ENCODE measurements around the gene TACR1.

The TACR1 gene

GRCh38 chr2:75195076-75195691 lies 4.1 kb downstream of the TACR1 start:
- peaks cover 45% of the 10 kb centered on the region for H3K27me3 ChIP-seq (ENCODE audit: insufficient read depth, poor library complexity, severe bottlenecking)
- ATAC-seq (ENCODE audit: low read depth) (no peak), DNase-seq (ENCODE audit: low spot score) (no peak)
- H3K4me1 ChIP-seq (ENCODE audit: insufficient read depth, poor library complexity, severe bottlenecking) = no peaks in the 10 kb centered on the region
- no peaks in the 10 kb centered on the region for H3K36me3 ChIP-seq (ENCODE audit: low read depth)
- H3K27ac ChIP-seq (ENCODE audit: poor library complexity, severe bottlenecking) = no peak overlapping the region
- TF ChIP-seq, protein P1, sequence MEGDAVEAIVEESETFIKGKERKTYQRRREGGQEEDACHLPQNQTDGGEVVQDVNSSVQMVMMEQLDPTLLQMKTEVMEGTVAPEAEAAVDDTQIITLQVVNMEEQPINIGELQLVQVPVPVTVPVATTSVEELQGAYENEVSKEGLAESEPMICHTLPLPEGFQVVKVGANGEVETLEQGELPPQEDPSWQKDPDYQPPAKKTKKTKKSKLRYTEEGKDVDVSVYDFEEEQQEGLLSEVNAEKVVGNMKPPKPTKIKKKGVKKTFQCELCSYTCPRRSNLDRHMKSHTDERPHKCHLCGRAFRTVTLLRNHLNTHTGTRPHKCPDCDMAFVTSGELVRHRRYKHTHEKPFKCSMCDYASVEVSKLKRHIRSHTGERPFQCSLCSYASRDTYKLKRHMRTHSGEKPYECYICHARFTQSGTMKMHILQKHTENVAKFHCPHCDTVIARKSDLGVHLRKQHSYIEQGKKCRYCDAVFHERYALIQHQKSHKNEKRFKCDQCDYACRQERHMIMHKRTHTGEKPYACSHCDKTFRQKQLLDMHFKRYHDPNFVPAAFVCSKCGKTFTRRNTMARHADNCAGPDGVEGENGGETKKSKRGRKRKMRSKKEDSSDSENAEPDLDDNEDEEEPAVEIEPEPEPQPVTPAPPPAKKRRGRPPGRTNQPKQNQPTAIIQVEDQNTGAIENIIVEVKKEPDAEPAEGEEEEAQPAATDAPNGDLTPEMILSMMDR (IDR thresholded peaks at IDR 0.05; ENCODE audit: poor library complexity, severe bottlenecking) = no peak
- no peak overlapping the region for H3K4me3 ChIP-seq (ENCODE audit: severe bottlenecking)
- no peaks in the 10 kb centered on the region for H3K9me3 ChIP-seq (ENCODE audit: severe bottlenecking)

DNA sequence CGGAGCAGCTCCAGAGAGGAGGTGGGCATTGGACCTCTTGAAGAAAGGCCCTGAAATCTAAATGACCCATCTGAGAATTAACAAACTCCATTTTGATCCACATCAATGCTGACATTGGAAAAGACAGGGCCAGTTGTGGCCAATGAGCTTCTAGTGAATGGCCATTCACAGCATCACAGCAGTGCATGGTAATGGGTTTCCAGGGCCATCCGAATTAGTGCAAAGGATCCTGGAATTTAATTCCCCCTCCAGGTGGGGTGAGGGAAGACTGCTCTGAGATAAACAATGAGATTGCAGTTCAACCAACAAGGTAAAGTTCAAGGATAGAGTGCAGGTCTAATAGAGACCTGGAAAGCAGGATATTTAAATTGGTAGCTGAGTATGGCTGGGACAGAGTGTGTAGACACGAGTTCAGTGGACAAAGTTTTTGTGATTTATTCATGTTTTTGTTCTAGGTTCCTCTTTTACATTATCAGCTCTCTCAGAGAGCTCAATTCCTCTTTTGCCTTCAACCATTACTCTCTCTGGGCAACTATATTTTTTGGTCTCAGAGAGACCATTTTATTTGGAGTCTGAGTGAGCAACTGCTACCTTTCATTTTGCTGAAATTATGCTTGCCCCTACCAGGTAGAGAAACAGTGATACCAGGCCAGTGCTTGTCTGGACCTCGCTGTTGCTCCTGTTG lies 5.0 kb downstream of the TACR1 start:
- H3K4me3 ChIP-seq (ENCODE audit: severe bottlenecking) = no peak overlapping the region
- ATAC-seq (ENCODE audit: low read depth) = no peak
- no peak for DNase-seq (ENCODE audit: low spot score)

DNA sequence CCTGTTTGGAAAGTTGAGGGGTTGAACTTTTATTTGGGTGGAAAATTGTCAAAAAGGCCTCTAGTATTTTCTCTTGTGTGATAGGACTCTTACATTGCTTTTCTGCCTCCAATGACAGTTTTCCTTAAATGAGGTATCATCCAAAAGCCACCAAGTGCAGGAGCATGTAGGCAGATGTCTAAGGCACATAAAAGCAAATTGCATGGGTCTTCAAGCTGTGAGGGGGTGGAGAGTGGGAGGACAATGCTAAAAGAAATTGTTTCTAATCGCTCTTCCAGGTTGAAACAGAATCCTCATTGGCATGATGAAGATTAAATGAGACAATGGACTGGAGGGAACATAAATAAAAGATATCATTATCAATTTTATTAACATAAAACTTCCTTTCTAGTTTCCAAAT lies 6.8 kb downstream of the TACR1 start:
- Histone ChIP-seq H3K9me3 (ENCODE audit: severe bottlenecking) (no peaks in the 10 kb centered on the region), H3K27me3 (ENCODE audit: insufficient read depth, poor library complexity, severe bottlenecking) (peaks cover 21% of the 10 kb centered on the region), H3K27ac (ENCODE audit: poor library complexity, severe bottlenecking) (no peak overlapping the region), H3K4me1 (ENCODE audit: insufficient read depth, poor library complexity, severe bottlenecking) (no peaks in the 10 kb centered on the region), H3K36me3 (ENCODE audit: low read depth) (no peaks in the 10 kb centered on the region), H3K4me3 (ENCODE audit: severe bottlenecking) (no peak overlapping the region)
- TF ChIP-seq, protein P1 (IDR thresholded peaks at IDR 0.05; ENCODE audit: poor library complexity, severe bottlenecking) = no peak
- ATAC-seq (ENCODE audit: low read depth) (no peak), DNase-seq (ENCODE audit: low spot score) (no peak)

More for the DNA sequence above, 5.0 kb downstream of the TACR1 start:
- Histone ChIP-seq H3K4me1 (ENCODE audit: insufficient read depth, poor library complexity, severe bottlenecking) (no peaks in the 10 kb centered on the region), H3K27ac (ENCODE audit: poor library complexity, severe bottlenecking) (no peak overlapping the region), H3K27me3 (ENCODE audit: insufficient read depth, poor library complexity, severe bottlenecking) (peaks cover 39% of the 10 kb centered on the region), H3K9me3 (ENCODE audit: severe bottlenecking) (no peaks in the 10 kb centered on the region), H3K36me3 (ENCODE audit: low read depth) (no peaks in the 10 kb centered on the region)
- TF ChIP-seq, protein P1 (IDR thresholded peaks at IDR 0.05; ENCODE audit: poor library complexity, severe bottlenecking) = no peak

DNA sequence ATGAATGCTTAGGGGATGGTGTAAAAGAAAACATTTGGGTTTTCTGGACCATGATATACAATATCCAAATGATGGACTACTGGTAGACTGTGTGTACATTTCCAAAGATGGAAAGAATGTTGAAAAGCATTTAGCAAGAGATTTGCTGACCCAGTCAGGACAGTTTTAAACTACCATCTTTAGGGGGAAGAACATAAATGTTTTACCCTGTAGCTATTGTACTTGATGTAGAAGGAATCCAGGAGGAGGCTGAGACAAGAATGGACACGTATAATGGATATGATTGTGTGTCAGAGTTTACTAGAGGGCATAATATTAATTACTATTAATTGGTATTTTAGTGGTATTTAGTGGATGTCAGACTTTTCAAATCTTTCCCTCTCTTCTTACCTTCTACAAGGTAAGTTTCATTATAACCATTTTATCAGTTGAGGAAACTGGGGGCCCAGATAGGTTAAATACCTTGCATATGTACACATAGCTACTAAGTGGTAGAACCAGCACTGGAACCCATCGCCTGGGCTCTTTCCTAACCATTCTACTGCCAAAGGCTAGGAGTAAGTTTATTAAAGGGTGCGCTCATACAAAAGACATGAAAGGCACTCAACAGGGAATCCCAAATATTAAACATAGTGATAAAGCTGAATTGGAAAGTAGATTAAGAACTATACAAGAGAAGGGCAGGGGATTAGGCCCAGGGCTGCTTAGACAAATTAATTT lies 8.9 kb downstream of the TACR1 start:
- H3K4me1 ChIP-seq (ENCODE audit: insufficient read depth, poor library complexity, severe bottlenecking) = no peaks in the 10 kb centered on the region
- peaks cover 2% of the 10 kb centered on the region for H3K9me3 ChIP-seq (ENCODE audit: severe bottlenecking)
- TF ChIP-seq, protein P1 (IDR thresholded peaks at IDR 0.05; ENCODE audit: poor library complexity, severe bottlenecking) = no peak
- no peak overlapping the region for H3K4me3 ChIP-seq (ENCODE audit: severe bottlenecking)
- H3K36me3 ChIP-seq (ENCODE audit: low read depth) = no peaks in the 10 kb centered on the region
- H3K27ac ChIP-seq (ENCODE audit: poor library complexity, severe bottlenecking) = no peak overlapping the region
- peaks cover 5% of the 10 kb centered on the region for H3K27me3 ChIP-seq (ENCODE audit: insufficient read depth, poor library complexity, severe bottlenecking)
- ATAC-seq (ENCODE audit: low read depth) (no peak), DNase-seq (ENCODE audit: low spot score) (no peak)
